ENCODE data around the gene FGF5.

The FGF5 gene

DNA sequence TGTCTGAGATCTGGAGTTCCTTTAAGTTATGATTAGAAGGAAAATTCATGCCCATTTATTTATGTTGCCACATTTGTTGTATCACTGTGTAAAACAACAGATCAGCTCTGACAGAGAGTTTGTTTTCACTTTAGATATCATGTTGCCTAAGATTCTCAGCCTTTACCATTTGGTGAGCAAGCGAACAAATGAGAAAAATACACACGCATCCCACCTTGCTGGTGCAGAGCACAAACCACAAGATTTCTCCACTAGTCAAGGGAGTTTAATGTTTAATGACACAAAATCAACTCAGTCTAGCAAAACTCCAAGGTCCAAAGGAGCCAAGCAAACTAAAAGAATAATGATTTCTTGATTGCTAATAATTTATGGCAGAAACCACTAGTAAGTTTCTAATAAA, 27.7 kb downstream of the FGF5 start:
- H3K27ac Mint-ChIP-seq, result no peak overlapping the region
- no peak overlapping the region for H3K4me3 Mint-ChIP-seq
- peaks cover 14% of the 10 kb centered on the region for H3K27me3 Mint-ChIP-seq (ENCODE audit: low read depth, poor library complexity)
- TF ChIP-seq, protein P1, sequence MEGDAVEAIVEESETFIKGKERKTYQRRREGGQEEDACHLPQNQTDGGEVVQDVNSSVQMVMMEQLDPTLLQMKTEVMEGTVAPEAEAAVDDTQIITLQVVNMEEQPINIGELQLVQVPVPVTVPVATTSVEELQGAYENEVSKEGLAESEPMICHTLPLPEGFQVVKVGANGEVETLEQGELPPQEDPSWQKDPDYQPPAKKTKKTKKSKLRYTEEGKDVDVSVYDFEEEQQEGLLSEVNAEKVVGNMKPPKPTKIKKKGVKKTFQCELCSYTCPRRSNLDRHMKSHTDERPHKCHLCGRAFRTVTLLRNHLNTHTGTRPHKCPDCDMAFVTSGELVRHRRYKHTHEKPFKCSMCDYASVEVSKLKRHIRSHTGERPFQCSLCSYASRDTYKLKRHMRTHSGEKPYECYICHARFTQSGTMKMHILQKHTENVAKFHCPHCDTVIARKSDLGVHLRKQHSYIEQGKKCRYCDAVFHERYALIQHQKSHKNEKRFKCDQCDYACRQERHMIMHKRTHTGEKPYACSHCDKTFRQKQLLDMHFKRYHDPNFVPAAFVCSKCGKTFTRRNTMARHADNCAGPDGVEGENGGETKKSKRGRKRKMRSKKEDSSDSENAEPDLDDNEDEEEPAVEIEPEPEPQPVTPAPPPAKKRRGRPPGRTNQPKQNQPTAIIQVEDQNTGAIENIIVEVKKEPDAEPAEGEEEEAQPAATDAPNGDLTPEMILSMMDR (IDR thresholded peaks at IDR 0.05), result no peak
- H3K4me1 Mint-ChIP-seq, result peaks cover 18% of the 10 kb centered on the region
- no peaks in the 10 kb centered on the region for H3K9me3 Mint-ChIP-seq
- no peak for DNase-seq
- no peaks in the 10 kb centered on the region for H3K36me3 Mint-ChIP-seq (ENCODE audit: low read depth)

DNA sequence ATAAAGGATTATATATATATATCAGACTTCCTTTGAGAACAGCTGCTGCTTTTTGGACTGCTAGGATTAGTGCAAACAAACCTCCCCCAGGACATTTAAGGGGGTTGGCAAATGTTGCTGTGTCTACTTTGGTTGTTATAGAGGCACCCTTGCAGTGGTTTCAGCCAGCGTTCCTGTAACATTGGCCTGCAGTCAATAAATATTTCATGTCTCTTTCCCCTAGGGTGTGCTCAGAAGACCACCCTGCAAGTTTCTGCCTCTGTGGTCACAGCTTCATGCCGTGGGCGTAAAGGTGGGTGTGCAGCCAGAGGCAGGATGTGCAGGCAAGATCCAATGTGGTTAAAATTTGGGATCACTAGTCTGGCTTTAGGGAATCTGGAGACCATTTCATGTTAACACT, 28.9 kb downstream of the FGF5 start:
- no peaks in the 10 kb centered on the region for H3K9me3 Mint-ChIP-seq
- no peak overlapping the region for H3K4me3 Mint-ChIP-seq
- peaks cover 18% of the 10 kb centered on the region for H3K4me1 Mint-ChIP-seq
- TF ChIP-seq, protein P1 (IDR thresholded peaks at IDR 0.05), result no peak
- peak; percentile 4 for DNase-seq
- H3K27ac Mint-ChIP-seq, result no peak overlapping the region
- H3K27me3 Mint-ChIP-seq (ENCODE audit: low read depth, poor library complexity), result peaks cover 17% of the 10 kb centered on the region
- H3K36me3 Mint-ChIP-seq (ENCODE audit: low read depth), result no peaks in the 10 kb centered on the region

DNA sequence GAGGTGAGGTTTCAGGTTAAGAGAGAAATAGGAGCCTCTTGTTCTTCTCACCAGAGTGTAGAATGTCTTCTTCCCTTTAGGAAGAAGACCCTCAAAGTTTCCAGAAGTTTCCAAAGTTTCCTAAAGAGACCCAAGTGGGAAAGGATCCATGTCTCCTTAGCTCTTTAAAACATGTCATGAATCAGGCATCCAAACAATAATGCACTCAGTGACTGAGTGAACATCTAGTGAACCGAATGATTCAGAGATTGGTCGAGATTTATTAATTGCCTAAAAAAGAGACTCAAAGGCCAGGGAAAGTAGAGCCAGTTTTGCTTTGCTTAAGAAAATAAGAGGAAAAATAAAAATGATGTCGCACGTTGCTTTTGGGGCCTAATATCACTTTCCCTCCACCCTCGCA, 29.4 kb downstream of the FGF5 start:
- TF ChIP-seq, protein P1 (IDR thresholded peaks at IDR 0.05), result no peak
- Mint-ChIP-seq H3K27me3 (ENCODE audit: low read depth, poor library complexity) (peaks cover 17% of the 10 kb centered on the region), H3K4me1 (peaks cover 18% of the 10 kb centered on the region), H3K27ac (no peak overlapping the region), H3K9me3 (no peaks in the 10 kb centered on the region), H3K36me3 (ENCODE audit: low read depth) (no peaks in the 10 kb centered on the region), H3K4me3 (no peak overlapping the region)
- DNase-seq, result no peak

DNA sequence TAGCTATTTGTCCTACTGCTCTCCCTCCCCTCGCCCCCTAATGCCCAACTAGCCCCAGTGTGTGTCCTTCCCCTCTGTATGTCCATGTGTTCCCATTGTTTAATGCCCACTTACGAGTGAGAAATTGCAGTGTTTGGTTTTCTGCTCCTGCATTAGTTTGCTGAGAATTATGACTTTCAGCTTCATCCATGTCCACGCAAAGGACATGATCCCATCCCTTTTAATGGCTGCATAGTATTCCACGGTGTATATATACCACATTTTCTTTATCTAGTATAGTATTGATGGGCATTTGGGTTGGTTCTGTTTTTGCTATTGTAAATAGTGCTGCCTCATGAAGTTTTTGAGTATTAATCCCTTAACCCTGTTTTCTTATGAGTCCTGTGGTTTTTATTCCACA, 35.4 kb downstream of the FGF5 start:
- Mint-ChIP-seq H3K4me1 (no peaks in the 10 kb centered on the region), H3K4me3 (no peak overlapping the region), H3K9me3 (peaks cover 6% of the 10 kb centered on the region), H3K36me3 (ENCODE audit: low read depth) (no peaks in the 10 kb centered on the region), H3K27ac (no peak overlapping the region), H3K27me3 (ENCODE audit: low read depth, poor library complexity) (peaks cover 11% of the 10 kb centered on the region)
- no peak for DNase-seq
- TF ChIP-seq, protein P1 (IDR thresholded peaks at IDR 0.05), result no peak

DNA sequence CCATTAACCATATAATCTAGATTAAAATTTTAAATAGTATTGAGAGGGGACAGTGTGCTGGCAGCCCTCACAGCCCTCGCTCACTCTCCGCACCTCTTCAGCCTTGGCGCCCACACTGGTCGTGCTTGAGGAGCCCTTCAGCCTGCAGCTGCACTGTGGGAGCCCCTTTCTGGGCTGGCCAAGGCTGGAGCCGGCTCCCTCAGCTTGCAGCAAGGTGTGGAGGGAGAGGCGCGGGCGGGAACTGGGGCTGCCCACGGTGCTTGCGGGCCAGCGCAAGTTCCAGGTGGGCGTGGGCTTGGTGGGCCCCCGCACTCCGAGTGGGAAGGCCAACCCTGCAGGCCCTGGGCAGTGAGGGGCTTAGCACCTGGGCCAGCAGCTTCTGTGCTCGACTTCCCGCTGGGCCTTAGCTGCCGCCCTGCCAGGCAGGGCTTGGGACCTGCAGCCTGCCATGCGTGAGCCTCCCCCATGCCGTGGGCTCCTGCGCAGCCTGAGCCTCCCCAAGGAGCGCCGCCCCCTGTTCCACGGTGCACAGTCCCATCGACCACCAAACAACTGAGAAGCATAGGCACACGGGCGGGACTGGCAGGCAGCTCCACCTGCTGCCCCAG, 36.3 kb downstream of the FGF5 start:
- H3K36me3 Mint-ChIP-seq (ENCODE audit: low read depth), result no peaks in the 10 kb centered on the region
- H3K4me3 Mint-ChIP-seq, result no peak overlapping the region
- DNase-seq, result no peak
- TF ChIP-seq, protein P1 (IDR thresholded peaks at IDR 0.05), result no peak
- H3K9me3 Mint-ChIP-seq, result peaks cover 6% of the 10 kb centered on the region
- H3K27me3 Mint-ChIP-seq (ENCODE audit: low read depth, poor library complexity), result peaks cover 9% of the 10 kb centered on the region
- H3K4me1 Mint-ChIP-seq, result no peaks in the 10 kb centered on the region
- H3K27ac Mint-ChIP-seq, result no peak overlapping the region

DNA sequence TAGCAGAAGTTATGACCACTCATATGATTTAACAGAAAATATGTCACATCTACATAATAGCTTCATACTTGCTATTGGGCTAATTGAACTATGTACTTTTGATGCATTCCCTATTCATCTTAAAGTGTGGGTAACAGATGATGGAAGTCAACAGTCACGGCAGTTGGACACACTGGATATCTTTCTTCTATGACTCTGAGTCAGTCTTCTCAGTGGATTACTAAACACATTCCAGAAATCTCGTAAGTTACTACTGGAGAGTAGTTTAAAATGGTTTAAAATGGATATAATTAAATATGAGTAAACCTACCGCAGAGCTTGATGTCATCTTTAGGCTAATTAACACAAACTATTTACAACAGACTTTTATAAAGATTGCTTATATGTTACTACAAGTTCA, 39.0 kb downstream of the FGF5 start:
- Mint-ChIP-seq H3K4me3 (no peak overlapping the region), H3K9me3 (peaks cover 6% of the 10 kb centered on the region), H3K4me1 (no peaks in the 10 kb centered on the region)

More for the DNA sequence above, 39.0 kb downstream of the FGF5 start:
- TF ChIP-seq, protein P1 (IDR thresholded peaks at IDR 0.05), result no peak
- H3K27me3 Mint-ChIP-seq (ENCODE audit: low read depth, poor library complexity), result peaks cover 15% of the 10 kb centered on the region
- DNase-seq, result no peak
- no peak overlapping the region for H3K27ac Mint-ChIP-seq
- H3K36me3 Mint-ChIP-seq (ENCODE audit: low read depth), result no peaks in the 10 kb centered on the region
